Stimulated activated CD4-positive, alpha-beta T cell treated with anti-CD3 and anti-CD28 coated beads, Interleukin-4, amount 100 ng/mL, for 48 hours (primary cell): ENCODE data around the gene TNFSF11.

Experiments used
- DNase-seq, 2 donors: peaks; one replicate each; pipeline ENCODE4 v3.0.0-alpha.2; 2020; ENCODE audit warnings: low read depth in 2 of 2

TNFSF11 gene

GRCh38 chr13:42653679-42654078, 79.7 kb downstream of the TNFSF11 start:
- DNase-seq, result no peak

DNA sequence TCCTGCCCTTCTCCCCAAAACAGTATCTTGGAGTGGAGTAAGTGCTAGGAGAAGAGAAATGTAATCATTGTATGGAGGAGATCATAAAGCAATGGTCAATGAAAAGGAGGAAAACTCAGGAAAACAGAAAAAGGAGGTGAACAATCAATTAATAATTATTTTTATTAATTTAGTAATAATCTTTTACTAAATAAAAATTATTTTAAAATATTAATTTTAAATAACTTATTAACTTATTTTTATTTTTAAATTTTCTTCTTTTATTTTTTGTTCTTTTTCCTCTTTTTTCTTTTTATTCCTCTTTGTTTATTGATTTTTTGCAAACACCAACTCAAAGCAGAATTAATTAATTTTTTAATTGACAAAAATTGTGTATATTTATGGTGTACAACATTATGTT, 80.3 kb downstream of the TNFSF11 start:
- DNase-seq, result no peak

DNA sequence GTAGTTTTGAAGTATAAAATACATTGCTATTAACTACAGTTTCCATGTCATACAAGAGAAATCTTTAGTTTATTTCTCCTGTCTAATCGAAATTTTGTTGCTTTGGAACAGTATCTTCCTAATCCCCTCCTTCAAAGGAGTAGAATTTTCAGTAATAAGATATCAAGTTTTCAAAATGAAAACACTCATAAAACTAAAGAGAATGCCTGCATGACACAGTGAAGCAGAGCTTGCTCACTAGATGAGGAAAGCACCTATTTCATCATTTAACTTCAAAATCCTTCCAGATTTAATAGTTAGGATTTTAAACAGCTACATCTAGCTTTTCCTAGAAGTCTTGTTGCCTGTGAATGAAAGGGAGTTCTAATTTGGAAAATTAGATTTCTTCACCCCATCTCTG, 80.8 kb downstream of the TNFSF11 start:
- no peak for DNase-seq

DNA sequence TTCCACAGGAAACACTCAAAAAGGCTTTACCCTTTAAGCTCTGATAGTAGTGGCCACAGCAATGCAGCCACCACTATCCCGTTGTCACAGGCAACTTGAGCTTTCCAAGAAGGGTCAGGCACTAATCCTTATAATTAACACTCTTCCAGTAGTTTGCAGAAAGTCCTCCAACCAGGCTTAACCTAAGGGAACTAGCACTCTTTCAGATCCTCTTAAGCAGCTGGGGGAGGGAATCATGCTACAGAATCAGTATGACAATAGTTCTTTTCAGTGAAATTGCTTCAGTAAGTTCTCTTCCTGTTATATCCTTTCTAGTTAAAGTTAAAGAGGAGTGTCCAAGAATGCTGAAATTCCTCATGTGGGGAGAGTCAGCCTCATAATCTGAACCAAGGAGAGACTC, 82.2 kb downstream of the TNFSF11 start:
- no peak for DNase-seq

- DNase-seq, result no peak
Measured at GRCh38 chr13:42656958-42657357, 83.0 kb downstream of the TNFSF11 start.
